ENCODE results near the gene LLGL2. TPM values are rescaled to one million over a fixed set of nuclear protein-coding genes. Genes with fewer than 3 reads are reported as not detected.

LLGL2 gene
- total RNA-seq, 2 experiments from 2014 or later: 12.6 to 21.6 TPM

DNA sequence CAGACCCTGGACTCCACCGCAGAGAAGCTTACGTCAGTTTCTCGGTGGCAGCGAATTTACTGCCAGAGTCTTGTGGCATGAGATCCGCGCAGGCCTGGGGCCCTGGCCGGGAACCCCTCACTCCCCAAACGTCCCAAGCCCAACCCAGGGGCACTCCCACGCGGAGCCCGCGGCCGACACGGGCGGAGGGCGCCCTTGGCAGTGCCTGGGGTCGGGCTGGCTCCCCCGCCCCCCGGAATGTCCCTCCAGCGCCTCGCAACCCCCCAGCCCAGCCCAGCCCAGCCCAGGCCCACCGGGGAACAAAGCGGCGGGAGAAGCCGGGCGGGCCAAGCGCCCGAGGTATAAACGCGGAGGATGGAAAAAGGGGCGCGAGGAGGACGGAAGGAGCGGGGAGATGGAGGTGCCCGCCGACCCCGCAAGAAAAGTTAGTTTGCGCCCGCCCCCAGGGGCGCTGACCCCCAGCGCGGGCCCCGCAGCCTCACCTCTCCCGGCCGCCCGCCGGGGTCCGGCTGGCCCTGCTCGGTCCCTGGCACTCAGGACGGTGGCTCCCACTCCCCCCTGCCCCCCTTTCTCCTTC is 10.5 kb upstream of the LLGL2 start:
- Histone ChIP-seq H4K20me1 (ENCODE audit: insufficient read depth, low read length) (peaks cover 8% of the 10 kb centered on the region; the same call in 1 of the 2 replicates), H3K9me3 (ENCODE audit: low read length) (no peaks in the 10 kb centered on the region), H3K4me2 (ENCODE audit: low read length) (peak overlapping the region; percentile 91), H3K4me1 (ENCODE audit: insufficient read depth, low read length, poor library complexity, severe bottlenecking) (peaks cover 31% of the 10 kb centered on the region), H3K79me2 (ENCODE audit: insufficient read depth, low read depth, low read length) (peaks cover 6% of the 10 kb centered on the region; the same call in 1 of the 2 replicates), H2AFZ (ENCODE audit: low read length) (peak overlapping the region; percentile 82; the same call in 1 of the 2 replicates), H3K36me3 (ENCODE audit: insufficient read depth, low read length) (peaks cover 18% of the 10 kb centered on the region; the same call in 1 of the 2 replicates), H3K9me2 (ENCODE audit: insufficient read depth, low read length) (no peaks in the 10 kb centered on the region), H3K4me3 (ENCODE audit: low read depth, low read length, poor library complexity, severe bottlenecking) (peak overlapping the region; percentile 91), H3K27ac (ENCODE audit: low read depth, low read length, poor library complexity, severe bottlenecking) (no peak overlapping the region)
- no TSS peak for BruUV-seq (replicated peaks)
- intact Hi-C loops (cut with micrococcal nuclease; ENCODE audit: unreplicated experiment): loop anchor here (5.0 kb wide), 2 partner anchors 52 to 228 kb away; partner anchors contain the start of gene SLC25A19
- CTCF ChIA-PET (ENCODE audit: unreplicated experiment): interaction anchor here (0.6 kb wide), 1 partner anchor 335 kb away, joined by 4 read pairs; no protein-coding TSS in a partner anchor
- POLR2A ChIA-PET: no interaction called here
- no peak for DNase-seq (ENCODE audit: low spot score)
- TF ChIP-seq CTCF (conservative IDR thresholded peaks at IDR 0.05; ENCODE audit: low read length): no peak

- H3K4me2 ChIP-seq (ENCODE audit: low read length): peak within 1 kb of the TSS; percentile 91
- POLR2A ChIA-PET: interaction anchor here (0.5 kb wide), 1 partner anchor 840 kb away, joined by 8 read pairs; no protein-coding TSS in a partner anchor
- BruUV-seq (replicated peaks): no TSS peak
- intact Hi-C loops (cut with micrococcal nuclease; ENCODE audit: unreplicated experiment): loop anchor here (1.0 to 5.0 kb wide), 4 partner anchors 52 to 228 kb away; partner anchors contain the start of gene SLC25A19
- H3K9me2 ChIP-seq (ENCODE audit: insufficient read depth, low read length): no peaks in the 10 kb centered on the region
- CTCF ChIA-PET (ENCODE audit: unreplicated experiment): interaction anchor here (0.7 to 1.3 kb wide), 2 partner anchors 10 to 27 kb away, joined by 4 to 6 read pairs; partner anchors contain the start of gene LLGL2
- peak within 1 kb of the TSS; percentile 91 for H3K4me3 ChIP-seq (ENCODE audit: low read depth, low read length, poor library complexity, severe bottlenecking)
- H3K27ac ChIP-seq (ENCODE audit: low read depth, low read length, poor library complexity, severe bottlenecking): peak within 1 kb of the TSS; percentile 13
- no peaks in the 10 kb centered on the region for H3K9me3 ChIP-seq (ENCODE audit: low read length)
- peaks cover 18% of the 10 kb centered on the region; the same call in 1 of the 2 replicates for H3K36me3 ChIP-seq (ENCODE audit: insufficient read depth, low read length)
- peaks cover 8% of the 10 kb centered on the region; the same call in 1 of the 2 replicates for H4K20me1 ChIP-seq (ENCODE audit: insufficient read depth, low read length)
- no peak for TF ChIP-seq EZH2phosphoT487 (IDR thresholded peaks at IDR 0.05; ENCODE audit: borderline replicate concordance, low read depth, low read length)
- peak; percentile 100 for TF ChIP-seq CTCF (conservative IDR thresholded peaks at IDR 0.05; ENCODE audit: low read length)
- peaks cover 6% of the 10 kb centered on the region; the same call in 1 of the 2 replicates for H3K79me2 ChIP-seq (ENCODE audit: insufficient read depth, low read depth, low read length)
- DNase-seq (ENCODE audit: low spot score): peak; percentile 91
- peaks cover 31% of the 10 kb centered on the region for H3K4me1 ChIP-seq (ENCODE audit: insufficient read depth, low read length, poor library complexity, severe bottlenecking)
- H2AFZ ChIP-seq (ENCODE audit: low read length): peak within 1 kb of the TSS; percentile 82
These were observed 9.8 kb upstream of the LLGL2 start, which contains the start of gene CASKIN2 for GRCh38 chr17:75515496-75516254. CASKIN2 (minus strand) TSS chr17:75515537; CDS start chr17:75513804, 1,733 bp downstream.
